ENCODE data around the gene YWHAB. TPM values are rescaled to one million over a fixed set of nuclear protein-coding genes. Genes with fewer than 3 reads are reported as not detected.

YWHAB gene
- total RNA-seq: 129 and 146 TPM in 2 replicates

DNA sequence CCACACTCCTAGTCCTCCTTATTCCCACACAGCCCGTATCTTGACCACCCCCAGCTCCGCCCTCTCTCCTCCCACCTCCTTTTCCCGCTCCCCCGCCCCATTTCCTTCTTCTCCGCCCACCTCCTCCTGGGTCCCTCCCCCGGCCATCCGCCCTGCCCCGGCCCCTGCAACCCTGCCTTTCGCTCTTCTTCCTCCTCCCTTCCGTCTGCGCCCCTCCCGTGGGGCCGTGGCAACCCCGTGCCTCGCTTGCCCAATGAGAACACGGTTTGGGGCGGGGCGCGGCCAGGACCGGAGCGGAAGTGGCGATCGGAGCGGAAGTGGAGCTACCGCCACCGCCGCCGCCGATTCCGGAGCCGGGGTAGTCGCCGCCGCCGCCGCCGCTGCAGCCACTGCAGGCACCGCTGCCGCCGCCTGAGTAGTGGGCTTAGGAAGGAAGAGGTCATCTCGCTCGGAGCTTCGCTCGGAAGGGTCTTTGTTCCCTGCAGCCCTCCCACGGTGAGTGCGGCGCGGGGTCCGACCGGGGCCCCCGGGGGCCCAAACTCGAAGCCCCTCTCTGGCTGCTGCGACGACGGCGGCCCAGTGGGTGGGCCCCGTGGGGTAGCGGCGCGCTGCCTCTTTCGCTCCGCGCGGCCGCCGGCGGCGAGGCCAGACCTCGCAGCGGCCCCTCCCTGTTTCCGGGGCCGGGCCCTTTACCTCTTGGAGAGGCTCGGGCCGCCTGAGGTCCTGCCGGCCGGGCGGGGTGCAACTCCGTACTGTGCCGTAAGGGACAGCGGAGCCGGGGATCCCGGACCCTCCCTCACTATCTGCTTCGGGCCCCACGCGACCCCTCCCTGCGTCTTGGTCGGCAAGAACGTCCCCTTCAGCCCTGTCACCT lies at the start of gene YWHAB:
TSS of gene YWHAB (plus strand) at position 314 of the 874 bp plus-strand sequence. CDS start 15,829 bp downstream, outside the sequence.

DNA sequence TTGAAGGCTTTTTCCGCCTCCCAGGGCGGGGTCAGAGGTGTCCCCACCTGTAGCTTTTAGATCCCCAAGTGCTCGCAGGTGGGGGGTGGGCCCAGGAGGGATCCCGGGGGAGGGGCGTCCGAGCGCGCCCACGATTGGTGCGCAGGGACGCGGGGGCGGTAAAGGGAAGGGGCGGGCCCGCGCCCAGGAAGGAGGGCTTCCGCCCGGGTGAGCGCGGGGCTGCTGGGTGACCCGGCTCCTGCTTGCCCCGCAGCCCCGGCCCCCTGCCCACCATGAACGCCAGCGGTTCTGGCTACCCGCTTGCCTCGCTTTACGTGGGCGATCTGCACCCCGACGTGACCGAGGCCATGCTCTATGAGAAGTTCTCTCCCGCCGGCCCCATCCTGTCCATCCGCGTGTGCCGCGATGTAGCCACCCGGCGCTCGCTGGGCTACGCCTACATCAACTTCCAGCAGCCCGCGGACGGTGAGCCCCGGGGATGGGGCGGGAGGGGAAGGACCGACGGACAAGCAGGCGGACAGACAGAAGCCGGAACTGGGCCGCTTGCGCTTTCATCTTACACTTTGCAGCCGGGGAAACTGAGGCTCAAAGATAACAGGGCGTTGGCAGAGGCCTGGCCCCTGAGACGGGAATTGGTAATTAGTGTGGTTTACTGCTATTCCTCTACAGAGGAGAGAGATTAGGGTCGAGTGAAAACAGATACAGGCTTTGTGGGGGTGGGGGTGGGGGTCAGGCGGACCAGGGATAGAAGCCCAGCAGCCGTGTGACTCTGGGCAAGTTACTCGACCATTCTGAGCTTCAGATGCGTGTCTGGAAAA lies 24.6 kb downstream of the YWHAB start, which contains the start of gene PABPC1L:
TSS of gene PABPC1L (plus strand) at position 189 of the 818 bp plus-strand sequence. CDS start at position 273, 84 bp downstream.

Other genes with a start within 250 kb of the YWHAB start
- 40.7 and 49.4 TPM in 2 replicates for gene ADA, start 234.0 kb upstream of the YWHAB start, total RNA-seq
- not detected in 2 replicates for gene CCN5, start 170.3 kb upstream of the YWHAB start, total RNA-seq
- gene KCNK15, start 139.8 kb upstream of the YWHAB start, total RNA-seq: under 0.01 TPM in 1 of 2 replicates, not detected in the other
- gene RIMS4, start 75.2 kb upstream of the YWHAB start, total RNA-seq: not detected in 2 replicates
- gene PABPC1L, start 24.4 kb downstream of the YWHAB start, total RNA-seq: 4.7 and 6.8 TPM in 2 replicates
- gene TOMM34, start 74.7 kb downstream of the YWHAB start, total RNA-seq: 53.4 and 54.5 TPM in 2 replicates
- gene STK4, start 80.8 kb downstream of the YWHAB start, total RNA-seq: 15.6 and 19.4 TPM in 2 replicates
- 0.91 and 1.7 TPM in 2 replicates for gene KCNS1, start 215.4 kb downstream of the YWHAB start, total RNA-seq
- 0.23 and 1.6 TPM in 2 replicates for gene WFDC5, start 229.5 kb downstream of the YWHAB start, total RNA-seq
- gene WFDC12, start 238.8 kb downstream of the YWHAB start, total RNA-seq: 0.70 TPM in 1 of 2 replicates, not detected in the other

Data from hair follicular keratinocyte (primary cell).